GM12875 (cell line): ENCODE data around the gene ESRRG.

ENCODE experiments used
- H3K4me3 ChIP-seq: one replicate; pipeline ENCODE4 v1.5.1; 2011; ENCODE audit warnings: low read depth, low read length, control low read depth
- TF ChIP-seq, protein P1 (sequence below): IDR thresholded peaks from 2 replicates; pipeline ENCODE4 v1.5.1; 2011; ENCODE audit warnings: low read depth, mild to moderate bottlenecking, control low read depth, inconsistent platforms, low read length, moderate library complexity, borderline replicate concordance; ENCODE audit not compliant: insufficient read depth

Gene ESRRG

GRCh38 chr1:216686860-216687766, 36.1 kb downstream of the ESRRG start:
- TF ChIP-seq, protein P1, sequence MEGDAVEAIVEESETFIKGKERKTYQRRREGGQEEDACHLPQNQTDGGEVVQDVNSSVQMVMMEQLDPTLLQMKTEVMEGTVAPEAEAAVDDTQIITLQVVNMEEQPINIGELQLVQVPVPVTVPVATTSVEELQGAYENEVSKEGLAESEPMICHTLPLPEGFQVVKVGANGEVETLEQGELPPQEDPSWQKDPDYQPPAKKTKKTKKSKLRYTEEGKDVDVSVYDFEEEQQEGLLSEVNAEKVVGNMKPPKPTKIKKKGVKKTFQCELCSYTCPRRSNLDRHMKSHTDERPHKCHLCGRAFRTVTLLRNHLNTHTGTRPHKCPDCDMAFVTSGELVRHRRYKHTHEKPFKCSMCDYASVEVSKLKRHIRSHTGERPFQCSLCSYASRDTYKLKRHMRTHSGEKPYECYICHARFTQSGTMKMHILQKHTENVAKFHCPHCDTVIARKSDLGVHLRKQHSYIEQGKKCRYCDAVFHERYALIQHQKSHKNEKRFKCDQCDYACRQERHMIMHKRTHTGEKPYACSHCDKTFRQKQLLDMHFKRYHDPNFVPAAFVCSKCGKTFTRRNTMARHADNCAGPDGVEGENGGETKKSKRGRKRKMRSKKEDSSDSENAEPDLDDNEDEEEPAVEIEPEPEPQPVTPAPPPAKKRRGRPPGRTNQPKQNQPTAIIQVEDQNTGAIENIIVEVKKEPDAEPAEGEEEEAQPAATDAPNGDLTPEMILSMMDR, result no peak
- no peak overlapping the region for H3K4me3 ChIP-seq

DNA sequence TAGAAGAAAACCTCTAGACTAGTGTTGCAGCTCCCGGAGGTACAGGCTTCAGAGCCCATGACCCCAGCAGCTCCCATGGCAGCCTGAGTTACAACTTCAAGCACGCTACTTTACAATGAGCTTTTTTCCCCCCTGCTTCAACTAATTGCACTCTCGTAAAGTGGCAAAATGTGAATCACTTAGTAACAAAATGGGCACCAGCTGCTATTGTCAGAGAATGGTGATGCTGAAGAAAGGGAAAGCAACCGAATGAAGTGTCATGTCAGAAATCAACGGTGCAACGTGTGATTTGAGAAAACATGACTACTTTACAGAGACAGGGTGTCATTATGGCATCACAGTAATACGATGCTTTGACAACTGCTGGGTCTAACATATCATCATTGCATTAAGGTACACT, 40.5 kb downstream of the ESRRG start:
- TF ChIP-seq, protein P1, result no peak
- no peak overlapping the region for H3K4me3 ChIP-seq

GRCh38 chr1:216679108-216679507, 44.1 kb downstream of the ESRRG start:
- TF ChIP-seq, protein P1, result no peak
- H3K4me3 ChIP-seq, result no peak overlapping the region

- TF ChIP-seq, protein P1, result no peak
These were observed 52.9 kb downstream of the ESRRG start for GRCh38 chr1:216670118-216670883.

DNA sequence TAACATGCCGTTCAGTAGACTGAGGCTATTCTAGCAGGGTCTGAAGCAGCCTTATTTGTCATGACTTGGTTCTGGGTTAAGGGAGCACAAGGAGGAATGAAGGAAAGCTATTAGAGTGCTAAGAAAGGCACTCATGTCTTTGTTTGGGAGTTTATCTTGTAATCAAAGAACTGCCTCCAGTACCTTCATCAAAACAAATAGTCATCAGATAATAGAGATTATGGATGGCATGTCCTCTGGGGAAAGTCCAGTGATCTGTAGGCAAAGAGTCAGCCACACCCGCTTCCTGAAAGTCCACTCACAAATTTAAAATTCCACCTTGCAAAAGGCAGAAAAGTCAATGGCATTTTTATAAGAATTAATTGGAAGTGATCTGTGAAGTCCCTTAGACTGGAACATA, 56.8 kb downstream of the ESRRG start:
- no peak overlapping the region for H3K4me3 ChIP-seq
- TF ChIP-seq, protein P1, result no peak

More at GRCh38 chr1:216670118-216670883, 52.9 kb downstream of the ESRRG start:
- H3K4me3 ChIP-seq, result no peak overlapping the region

DNA sequence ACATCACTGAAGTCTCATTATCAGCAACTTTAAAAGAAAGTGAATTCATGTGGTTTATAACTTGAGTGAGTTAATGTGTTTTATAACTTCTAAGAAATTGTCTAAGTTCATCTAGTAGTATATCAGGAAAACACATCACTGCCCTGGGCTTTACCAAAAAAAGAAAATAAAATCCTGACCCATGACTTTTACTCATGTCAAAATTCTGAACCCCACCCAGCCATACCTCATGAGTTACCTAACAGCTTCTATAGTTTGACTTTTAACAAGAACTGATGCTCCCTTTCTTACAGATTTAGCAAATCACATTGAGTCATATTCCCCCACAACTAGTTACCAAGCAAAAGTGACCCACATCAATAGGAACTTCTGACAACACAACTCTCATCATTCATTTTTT, 57.4 kb downstream of the ESRRG start:
- TF ChIP-seq, protein P1, result no peak
- H3K4me3 ChIP-seq, result no peak overlapping the region
